Activated CD4-positive, alpha-beta T cell treated with anti-CD3 and anti-CD28 coated beads, Interleukin-2, amount 50 U/mL, for 16 hours (primary cell): ENCODE data around the gene EVC.
"Not testable (repeated sequence)": the region's sequence is repeated elsewhere in the genome, so short reads cannot be mapped to it uniquely, and the experiment has no call there.

Source experiments
- DNase-seq: peaks from one replicate; pipeline ENCODE4 v3.0.0-alpha.2; 2020

The EVC gene

DNA sequence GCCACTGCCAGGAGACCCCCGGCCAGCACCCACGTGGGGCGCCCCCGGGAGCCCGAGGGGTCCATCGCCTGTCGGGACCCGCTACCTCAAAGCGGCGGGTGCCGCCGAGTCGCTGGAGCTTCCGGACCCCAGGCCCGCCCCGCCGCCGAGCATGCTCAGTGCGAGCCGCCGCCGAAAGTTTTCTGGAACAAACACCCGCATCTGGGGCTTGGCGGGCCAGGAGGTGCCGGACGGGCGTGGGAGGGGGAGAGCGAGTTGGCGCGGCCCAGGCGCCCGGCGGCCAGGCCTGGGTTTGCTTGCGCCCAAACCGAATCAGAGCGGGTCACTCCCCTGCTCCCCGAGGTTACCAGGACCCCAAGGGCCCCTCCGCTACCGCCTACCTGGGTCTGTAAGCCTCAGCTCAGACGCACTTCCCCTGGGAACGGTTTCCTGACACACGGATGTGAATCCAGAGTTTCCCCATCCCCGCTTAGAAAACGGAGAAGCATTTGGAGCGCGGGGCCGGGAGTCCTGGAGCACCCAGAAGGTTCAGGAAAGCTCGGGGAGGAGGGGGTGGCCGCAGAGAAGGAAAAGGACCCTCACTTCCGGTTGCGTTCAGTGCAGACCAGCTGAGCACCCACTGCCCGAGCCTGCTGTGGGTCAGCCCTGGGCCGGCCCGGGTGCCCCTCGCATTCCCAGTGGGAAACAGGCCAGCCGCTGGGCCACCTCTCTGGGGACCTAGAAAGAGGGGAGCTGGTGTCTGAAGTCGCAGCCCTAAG lies 2.4 kb upstream of the EVC start, which contains the start of gene EVC2:
Gene EVC2, minus strand, starts transcription at position 111 of the 758 bp plus-strand sequence. Its CDS starts 46 bp downstream, at position 65.
- DNase-seq = peak; percentile 22

DNA sequence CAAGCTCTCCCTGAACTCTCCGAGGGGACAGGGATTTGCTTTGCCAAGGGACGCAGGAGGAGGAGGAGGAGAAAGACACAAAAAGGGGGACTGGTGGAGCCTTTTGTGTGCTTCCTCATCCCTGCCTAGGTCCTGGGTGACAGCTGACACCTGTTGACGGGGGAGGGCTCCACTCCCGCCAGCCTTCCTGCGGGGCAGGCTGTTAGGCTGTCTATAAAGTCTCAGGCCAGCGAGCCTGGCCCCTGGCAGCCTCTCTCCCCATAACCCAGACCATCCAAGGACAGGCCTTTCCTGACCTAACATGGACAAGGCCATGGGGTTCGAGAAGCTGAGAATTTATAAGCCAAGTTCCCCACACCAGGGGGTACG lies 1.8 kb upstream of the EVC start:
- DNase-seq = no peak

DNA sequence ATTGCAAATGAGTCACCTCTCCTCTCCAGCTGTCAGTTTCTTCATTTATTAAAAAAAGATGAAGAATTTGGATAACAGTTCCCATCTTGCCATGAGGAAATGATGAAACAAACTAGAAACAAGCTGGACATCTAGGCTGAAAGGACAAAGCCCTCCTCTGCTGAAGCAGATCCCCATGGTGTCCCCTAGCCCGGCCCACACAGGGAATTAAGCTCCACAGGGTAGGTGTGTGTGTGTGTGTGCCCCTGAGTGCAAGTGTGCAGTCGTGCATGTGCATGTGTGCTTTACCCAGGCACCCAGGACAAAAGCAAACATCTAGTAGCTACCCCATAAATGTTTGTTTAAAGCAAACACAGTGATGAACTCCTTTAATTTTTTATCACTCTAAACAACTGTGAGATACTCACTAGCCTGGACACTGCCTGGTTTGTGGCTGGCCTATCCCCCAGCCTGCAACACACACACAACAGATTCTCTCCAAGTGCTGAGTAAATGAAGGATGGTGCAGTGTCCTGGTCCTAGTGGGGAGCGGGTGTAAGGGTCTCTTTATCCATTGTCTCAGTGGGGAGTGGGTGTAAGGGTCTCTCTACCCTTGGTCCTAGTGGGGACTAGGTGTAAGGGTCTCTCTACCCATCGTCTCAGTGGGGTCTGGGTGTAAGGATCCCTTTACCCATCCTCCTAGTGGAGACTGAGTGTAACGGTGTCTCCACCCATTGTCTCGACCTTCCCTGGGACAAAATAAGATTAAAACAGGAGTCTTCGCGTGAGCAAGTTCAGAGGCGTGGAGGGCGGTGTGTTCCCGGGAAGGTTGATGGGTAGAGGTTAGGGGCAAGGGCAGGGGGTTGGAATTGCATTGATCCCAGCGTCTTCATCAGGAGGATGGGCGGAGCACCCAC lies 688 bp upstream of the EVC start:
- no peak for DNase-seq

DNA sequence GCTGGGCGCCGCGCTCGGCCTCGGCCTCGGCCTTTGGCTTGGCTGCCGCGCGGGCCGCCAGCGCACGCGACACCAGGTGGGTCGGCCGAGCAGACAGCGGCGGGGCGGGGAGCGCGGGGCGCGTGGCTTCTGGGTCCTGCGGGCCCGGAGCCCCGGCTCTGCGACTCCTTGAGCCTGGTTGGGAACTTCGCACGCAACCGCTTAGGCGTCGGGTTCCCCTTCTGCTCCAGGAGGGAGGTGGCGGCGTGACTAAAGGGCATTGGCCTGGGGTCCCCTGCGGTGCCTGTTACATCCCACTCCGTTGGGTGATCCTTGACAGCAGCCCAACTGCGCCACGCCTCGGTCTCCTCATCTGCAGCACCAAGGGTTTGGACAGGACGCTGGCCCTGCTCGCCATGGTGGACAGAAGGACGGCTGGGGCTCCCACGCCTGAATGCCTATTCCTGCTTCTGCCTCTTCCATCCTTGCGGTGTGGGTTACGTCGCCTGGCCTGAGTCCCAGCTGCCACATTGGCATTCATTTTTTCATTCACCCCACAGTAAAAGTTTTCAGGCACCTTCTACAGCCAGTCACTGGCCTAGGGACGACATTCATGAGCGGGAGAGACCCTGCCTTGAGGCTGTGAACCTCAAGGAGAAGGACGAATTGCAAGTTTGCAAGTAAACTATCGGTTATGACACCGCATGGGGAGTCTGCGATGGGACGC lies 631 bp downstream of the EVC start:
- DNase-seq = no peak

DNA sequence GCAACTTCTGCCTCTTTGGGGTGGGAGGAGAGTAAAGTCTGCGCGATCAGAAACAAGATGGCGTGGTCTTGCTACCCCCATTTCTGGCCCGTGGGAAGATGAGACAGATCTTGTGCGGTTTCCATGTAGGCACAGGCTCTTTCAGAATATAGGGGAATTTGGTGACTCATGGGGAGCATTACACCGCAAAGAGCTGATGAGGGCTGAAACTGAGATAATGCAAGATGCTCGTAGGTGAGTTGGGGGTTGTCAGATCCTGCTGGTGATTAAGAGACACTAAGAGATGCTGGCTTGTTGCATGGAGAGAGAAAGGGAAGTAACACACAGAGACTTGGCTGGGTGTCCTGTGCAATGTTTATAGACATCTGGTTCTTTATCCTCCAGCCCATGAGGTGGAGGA lies 1.5 kb downstream of the EVC start:
- DNase-seq = peak; percentile 57

DNA sequence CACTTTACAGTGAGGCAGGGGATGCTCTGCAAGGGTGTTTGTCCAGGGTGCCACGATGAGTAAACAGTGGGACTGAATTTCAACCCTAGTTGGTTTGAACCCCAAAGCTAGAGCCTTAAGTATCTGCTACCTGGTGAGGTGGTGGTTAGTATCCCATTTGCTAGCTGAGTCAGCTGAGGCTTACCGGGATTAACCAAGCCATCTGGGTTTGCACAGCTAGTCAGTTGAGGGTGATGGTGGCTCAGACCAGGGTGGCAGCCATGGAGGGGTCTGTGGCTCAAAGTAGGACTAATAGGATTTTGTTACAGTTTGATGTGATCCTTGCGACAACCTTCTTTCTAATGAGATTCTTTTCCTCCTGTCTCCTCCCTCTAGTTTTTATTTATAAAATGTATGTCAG lies 1.9 kb downstream of the EVC start:
- DNase-seq = no peak

DNA sequence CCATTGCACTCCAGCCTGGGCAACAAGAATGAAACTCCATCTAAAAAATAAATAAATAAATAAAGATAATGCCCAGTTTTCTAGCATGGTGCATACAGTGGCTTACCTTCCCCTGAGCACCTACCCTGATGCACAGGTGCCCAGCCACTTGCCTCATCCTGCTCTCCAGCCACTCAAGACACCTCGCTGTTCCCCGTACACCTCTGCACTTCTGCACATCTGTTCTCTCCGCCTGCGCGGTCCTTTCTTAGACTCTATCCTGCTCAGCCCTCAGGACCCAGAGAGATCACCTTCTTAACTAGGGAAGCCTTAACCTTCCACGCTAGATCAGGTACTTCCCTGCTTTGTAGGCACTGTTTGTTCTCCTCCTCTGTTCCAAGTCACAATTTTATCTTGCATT lies 2.9 kb downstream of the EVC start:
- no peak for DNase-seq

DNA sequence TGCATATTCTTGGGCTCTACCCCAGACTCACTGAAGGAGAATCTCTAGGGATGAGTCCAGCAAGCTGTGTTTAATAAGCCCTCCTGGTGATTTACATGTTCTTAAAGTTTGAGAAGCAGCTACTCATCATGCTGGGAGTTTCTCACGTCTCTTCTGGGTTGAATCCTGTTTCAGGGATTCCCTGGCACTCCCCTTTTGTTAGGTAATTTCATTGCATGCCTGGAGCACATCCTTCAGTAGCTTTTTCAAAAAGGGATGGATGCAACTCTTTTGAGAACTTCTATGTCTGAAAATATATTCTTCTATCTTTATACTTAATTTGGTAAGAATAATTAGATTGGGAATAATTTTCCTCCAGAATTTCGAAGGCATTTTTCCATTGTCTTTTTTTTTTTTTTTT lies 4.4 kb downstream of the EVC start:
- DNase-seq = no peak

DNA sequence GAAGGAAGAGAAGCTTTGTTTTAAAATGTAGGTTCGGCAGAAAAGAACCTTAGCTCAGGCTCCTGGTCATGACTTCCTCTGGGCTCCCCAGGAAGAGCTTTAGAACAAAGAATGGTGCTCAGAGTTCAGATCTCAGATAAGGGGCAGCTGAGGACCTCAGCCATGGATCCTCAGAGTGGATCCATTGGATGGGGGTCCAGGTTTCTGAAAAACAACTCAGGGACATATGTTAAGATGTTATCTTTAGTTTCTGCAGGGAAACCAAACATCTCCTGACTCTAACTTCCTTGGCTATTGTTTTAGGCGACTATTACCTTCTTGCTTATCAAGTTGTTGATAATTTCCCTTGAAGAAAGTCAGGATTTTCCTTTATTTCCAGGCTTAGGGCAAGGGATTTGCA lies 5.4 kb downstream of the EVC start:
- DNase-seq = no peak

DNA sequence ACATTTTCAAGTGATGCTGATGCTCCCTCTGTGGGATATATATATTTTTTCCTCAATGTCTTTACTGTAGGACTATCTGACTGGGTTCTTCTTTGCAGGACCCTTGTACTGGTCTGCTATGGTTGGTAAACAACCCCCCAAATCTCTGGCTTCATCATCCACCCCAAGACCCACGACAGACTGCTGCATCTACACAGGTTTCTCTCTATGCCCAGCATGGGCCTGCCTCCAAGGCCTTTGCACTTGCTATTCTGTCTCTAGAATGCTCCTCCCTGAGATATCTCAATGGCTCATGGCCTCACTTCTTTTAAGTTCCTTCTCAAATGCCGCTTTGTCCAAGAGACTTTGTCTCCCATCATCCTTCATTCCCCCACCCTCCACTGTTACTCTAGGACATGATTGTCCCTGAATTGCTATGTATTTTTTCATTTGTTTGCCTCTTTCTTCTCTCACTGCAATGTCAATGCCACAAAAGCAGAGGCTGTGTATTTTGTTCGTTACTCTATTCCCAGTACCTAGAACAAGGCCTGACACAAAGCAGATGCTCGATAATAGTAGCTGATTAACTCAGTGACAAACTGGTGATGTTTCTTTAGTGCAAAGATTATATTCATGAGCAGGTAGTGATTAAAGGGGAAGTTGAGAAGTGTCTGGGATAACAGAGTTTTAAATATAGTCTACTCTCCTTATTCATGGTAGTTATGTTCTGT lies 6.6 kb downstream of the EVC start:
- DNase-seq = no peak

DNA sequence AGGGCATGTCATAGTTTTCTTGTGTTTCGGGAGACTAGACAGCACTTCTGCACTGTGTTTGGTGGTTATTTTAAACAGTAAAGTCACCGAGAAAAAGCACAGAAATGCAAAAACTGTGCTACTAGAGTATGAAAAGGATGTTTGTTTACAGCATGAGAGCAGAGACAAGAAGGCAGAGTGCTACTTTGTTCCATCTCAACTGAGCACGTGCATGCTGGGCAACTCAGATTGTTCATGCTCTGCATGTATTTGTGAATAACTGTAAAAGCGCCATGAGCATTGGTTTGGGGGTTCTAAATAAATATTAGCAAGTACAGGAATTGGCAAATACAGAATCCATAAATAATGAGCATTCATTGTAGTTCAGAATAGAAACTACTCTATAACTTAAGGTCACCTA lies 7.4 kb downstream of the EVC start:
- DNase-seq = no peak

DNA sequence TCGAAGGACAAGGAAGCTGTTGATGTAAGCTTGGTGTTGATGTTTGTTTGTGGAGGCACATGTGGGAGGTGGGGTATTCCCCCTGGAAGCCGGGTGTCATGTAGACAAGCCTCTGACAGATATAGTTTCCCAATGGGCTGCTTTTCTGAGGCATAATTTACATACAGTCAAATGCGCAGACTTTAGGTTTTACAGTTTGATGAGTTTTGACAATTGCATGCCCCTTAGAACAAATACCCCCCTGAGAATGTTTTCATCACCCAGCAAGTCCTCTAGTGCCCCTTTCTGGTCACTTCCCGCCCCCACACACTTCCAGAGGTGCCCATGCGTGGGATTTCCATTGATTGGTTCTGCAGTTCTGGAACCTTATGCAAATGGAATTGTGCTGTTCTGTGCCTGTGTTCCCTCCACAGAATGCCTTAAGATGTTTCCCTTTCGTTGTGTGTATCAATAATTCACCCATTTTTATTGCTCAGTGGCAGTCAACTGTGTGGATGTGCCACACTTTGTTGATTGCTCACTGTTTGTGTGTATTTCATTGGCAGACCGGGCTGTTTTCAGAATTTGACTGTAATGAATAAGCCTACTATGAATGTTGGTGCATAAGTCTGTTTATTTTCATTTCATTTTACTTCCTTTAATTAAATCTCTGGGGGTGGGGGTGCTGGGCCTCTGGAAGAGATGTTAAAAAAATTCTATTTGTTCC lies 8.5 kb downstream of the EVC start:
- no peak for DNase-seq

DNA sequence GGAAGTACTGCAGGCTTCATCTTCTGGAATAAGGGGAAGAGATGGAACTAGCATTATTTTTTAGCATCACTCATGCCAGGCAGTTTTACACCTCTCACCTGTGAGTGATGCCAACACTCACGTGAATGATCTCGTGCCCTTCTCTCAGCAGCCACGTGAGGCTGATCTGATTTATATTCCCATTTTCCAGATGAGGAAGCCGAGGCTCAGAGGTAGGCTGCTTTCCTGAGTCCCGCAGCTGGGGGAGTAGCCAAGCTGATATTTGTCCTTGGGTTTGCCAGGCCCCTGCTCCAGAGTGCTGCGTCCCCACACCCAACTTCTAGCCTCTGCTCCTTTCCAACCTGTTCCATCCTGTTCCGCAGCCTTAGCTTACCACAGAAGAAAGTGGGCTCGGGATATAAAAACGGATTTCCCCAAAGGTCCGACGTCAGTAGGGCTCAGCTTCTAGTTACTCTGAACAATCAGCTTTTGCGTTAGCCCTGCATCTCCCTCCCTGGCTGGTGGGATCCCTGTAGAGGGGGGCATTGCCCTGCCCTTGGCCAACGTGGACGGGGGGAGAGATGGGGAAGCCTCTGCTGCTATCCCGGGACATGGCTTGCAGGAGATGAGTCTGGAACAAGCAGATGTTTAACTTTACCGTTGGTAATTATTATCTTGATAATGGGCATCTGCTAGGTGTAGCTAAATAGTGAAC lies 9.3 kb downstream of the EVC start:
- no peak for DNase-seq

DNA sequence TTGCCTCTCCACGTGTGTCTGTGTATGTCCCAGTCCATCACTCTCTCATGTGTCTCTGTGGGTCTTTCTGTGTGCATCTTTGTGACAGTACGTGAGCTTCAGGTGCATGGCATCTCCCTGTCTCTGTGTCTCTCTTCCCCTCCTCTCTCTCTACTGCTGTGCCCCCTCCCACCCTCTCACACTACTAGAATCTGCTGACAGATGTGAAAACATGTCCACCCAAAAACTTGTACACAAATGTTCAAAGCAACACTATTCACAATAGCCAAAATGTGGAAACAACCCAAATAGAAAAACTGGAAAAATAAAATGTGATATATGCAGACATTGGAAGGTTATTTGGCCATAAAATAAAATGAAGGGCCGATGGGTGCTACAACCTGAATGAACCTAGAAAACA lies 10.0 kb downstream of the EVC start:
- DNase-seq = no peak

DNA sequence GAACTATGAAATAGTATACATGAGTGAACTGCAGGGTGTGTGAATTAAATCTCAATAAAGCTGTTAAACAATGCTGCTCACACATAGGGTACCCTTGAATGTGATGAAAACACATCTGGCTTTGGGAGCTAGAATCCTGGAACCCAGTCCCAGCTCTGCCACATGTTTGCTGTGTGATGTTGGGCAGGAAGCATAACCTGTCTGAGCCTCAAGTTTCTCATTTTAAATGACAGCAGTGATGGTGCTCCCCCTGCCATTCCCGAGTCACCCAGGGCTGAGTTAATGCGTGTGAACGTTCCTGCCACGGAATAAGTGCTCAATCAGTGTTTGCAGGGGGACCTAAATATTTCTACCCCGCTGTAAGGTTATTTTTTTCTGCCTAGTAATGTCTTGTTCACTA lies 10.9 kb downstream of the EVC start:
- DNase-seq = no peak

DNA sequence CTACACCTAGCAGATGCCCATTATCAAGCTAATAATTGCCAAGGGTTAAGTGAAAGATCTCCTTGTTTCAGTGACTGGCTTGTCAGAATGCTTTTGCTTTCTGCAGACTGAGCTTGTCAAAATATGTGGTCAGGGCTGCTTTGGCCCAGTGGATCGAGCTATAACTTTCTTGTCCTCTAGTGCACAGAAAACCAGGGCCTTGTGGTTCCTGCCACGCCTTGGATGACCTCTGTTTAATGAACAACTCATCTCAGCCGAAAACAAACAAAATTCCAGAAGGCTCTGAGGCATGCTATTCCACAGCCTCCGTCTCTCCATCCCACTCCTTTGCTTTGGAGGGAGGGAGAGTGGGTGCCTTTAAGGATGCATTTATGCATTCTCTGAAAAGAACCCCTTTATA lies 11.3 kb downstream of the EVC start:
- DNase-seq = no peak

DNA sequence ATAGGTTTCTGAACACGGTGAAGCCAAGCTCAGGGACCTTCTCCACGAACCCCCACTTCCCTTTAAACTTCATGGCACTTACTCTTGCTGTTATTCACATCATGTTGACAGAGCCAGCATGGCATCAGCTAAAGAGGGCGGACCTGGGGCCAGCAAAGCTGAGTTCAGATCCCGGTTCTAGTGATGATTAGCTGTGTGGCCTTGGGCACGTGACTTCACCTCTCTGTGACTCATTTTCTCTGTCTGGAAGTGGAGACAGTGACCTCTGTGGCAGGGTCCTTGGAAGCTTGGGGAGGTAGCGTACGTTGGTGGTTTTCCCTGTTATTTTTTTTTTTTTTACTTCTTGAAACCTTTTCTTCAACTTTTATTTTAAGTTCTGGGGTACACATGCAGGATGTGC lies 13.4 kb downstream of the EVC start:
- no peak for DNase-seq

DNA sequence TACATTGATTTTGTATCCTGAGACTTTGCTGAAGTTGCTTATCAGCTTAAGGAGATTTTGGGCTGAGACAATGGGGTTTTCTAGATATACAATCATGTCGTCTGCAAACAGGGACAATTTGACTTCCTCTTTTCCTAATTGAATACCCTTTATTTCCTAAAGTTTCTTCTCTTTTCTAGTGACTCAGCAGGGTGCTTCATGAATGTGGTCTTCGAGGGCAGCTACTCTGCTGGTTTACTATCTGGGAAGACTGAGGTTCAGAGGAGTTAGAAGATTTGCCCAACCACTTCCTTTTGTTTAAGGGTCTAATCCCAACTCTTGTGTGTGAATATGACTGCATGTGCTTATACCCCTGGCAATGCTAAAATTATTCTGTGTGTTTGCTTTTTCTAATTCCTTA lies 17.4 kb downstream of the EVC start:
- not testable (repeated sequence) for DNase-seq

DNA sequence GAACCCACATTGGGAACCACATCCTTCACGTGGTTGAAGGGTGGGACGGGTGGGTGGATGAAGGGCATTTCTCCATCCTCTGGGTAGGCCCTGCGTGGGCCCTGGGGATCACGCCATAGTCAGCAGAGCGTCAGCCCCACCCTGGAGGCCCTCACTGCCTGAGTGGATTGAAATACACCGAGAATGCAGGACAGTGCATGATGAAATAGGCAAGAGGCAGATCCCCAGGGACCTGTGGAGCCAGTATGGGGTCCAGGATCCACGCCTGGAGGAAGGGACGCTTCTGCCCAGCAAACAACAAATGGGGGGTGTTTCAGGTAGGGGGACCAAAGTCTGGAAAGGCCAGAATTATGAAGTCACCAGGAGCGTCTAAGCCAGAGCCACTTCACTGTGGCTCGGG lies 19.4 kb downstream of the EVC start:
- no peak for DNase-seq

DNA sequence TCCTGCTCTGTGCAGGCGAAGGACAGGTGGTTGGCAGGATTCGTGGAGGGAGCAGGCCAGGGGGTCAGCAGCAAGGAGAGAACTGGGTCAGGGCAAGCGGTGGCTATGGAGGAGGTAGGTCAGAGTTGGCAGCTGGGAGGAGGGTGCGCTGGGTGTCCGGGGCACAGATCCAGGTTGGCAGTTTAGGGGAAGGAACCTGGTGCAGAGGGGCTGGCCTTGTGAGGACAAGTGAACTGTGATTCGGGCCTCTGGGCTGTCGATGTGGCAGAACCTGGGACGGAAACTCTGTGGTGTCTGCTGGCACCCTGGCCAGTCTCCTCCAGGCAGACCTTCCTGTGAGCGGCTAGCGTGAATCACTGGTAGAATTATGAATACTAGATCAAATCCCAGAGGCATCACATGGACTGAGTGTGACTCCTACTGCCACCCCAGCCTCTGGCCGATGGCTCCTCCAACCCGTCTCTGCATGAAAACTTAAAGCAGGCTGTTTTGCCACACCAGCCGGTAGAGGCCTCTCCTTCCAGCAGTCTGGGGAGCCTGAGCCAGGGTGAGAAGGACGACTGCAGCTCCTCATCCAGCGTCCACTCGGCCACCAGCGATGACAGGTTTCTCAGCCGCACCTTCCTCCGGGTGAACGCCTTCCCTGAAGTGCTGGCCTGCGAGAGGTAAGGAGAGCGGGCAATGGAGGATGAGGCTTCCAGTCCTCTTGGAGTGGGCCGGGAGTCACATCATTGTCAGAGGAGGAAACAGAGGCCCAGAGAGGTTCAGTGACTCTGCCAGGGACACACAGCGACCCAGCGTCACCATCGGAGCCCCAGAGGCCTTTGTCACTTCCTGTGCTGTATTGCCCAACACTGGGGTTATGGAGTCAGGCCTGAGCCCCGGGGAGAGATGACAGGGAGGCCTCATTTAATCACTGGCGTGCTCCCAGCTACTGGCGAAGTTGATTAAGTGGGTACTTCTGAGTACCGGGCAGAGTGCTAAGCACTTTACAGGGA lies 20.3 kb downstream of the EVC start:
- DNase-seq = no peak
